Neutrophil (primary cell): Measurements from ENCODE around the gene TLX2.
A peak's percentile ranks its signal among the peaks of the same experiment; 100 is the strongest.

Source experiments
- H3K27ac ChIP-seq: fragments of 200-600 bp; sonication (generic); 2 replicates; pipeline ENCODE4 v1.5.1; 2016; ENCODE audit warnings: mild to moderate bottlenecking, moderate library complexity
- H3K27me3 ChIP-seq: fragments of 200-600 bp; sonication (generic); 2 replicates; pipeline ENCODE4 v1.6.0; 2016; ENCODE audit warnings: mild to moderate bottlenecking
- H3K36me3 ChIP-seq: fragments of 200-600 bp; sonication (generic); 2 replicates; pipeline ENCODE4 v1.5.1; 2017
- H3K4me1 ChIP-seq, 2 experiments: fragments of 200-600 bp in 1 of 2; sonication (generic) in 1 of 2; 1 replicate in 1 of 2; 2 replicates in 1 of 2; pipeline versions ENCODE4 v1.5.1 to v1.6.1; 2013 to 2016; ENCODE audit warnings: low read depth in 1 of 2, low read length in 1 of 2, mild to moderate bottlenecking in 1 of 2, moderate library complexity in 1 of 2; ENCODE audit not compliant: control insufficient read depth in 1 of 2, insufficient read depth in 1 of 2
- H3K4me3 ChIP-seq, 2 experiments: fragments of 200-600 bp in 1 of 2; sonication (generic) in 1 of 2; 1 replicate in 1 of 2; 2 replicates in 1 of 2; pipeline ENCODE4 v1.5.1; 2013 to 2016; ENCODE audit warnings: low read depth in 1 of 2, low read length in 1 of 2, mild to moderate bottlenecking in 1 of 2, moderate library complexity in 1 of 2
- H3K9me3 ChIP-seq: fragments of 200-600 bp; sonication (generic); 2 replicates; pipeline ENCODE4 v1.5.1; 2016
- TF ChIP-seq, protein P1 (sequence below): fragments of 200-600 bp; sonication (generic); IDR thresholded peaks from 2 replicates; pipeline ENCODE4 v1.5.1; 2016; ENCODE audit warnings: antibody characterized with exemption

TLX2 gene

GRCh38 chr2:74548285-74548899 is 34.1 kb downstream of the TLX2 start:
- peaks cover 15% of the 10 kb centered on the region for H3K27me3 ChIP-seq
- no peaks in the 10 kb centered on the region for H3K9me3 ChIP-seq
- peak overlapping the region; percentile 61 to 73 for H3K4me3 ChIP-seq
- TF ChIP-seq, protein P1, sequence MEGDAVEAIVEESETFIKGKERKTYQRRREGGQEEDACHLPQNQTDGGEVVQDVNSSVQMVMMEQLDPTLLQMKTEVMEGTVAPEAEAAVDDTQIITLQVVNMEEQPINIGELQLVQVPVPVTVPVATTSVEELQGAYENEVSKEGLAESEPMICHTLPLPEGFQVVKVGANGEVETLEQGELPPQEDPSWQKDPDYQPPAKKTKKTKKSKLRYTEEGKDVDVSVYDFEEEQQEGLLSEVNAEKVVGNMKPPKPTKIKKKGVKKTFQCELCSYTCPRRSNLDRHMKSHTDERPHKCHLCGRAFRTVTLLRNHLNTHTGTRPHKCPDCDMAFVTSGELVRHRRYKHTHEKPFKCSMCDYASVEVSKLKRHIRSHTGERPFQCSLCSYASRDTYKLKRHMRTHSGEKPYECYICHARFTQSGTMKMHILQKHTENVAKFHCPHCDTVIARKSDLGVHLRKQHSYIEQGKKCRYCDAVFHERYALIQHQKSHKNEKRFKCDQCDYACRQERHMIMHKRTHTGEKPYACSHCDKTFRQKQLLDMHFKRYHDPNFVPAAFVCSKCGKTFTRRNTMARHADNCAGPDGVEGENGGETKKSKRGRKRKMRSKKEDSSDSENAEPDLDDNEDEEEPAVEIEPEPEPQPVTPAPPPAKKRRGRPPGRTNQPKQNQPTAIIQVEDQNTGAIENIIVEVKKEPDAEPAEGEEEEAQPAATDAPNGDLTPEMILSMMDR = no peak
- no peak overlapping the region for H3K27ac ChIP-seq
- peaks cover 19 to 34% of the 10 kb centered on the region in 2 experiments for H3K4me1 ChIP-seq
- no peaks in the 10 kb centered on the region for H3K36me3 ChIP-seq

- Histone ChIP-seq H3K4me3 (peak overlapping the region; percentile 61 to 73), H3K4me1 (peaks cover 26 to 39% of the 10 kb centered on the region in 2 experiments), H3K27me3 (peaks cover 15% of the 10 kb centered on the region), H3K9me3 (no peaks in the 10 kb centered on the region), H3K27ac (no peak overlapping the region), H3K36me3 (no peaks in the 10 kb centered on the region)
- TF ChIP-seq, protein P1 = no peak
Measured at GRCh38 chr2:74548900-74549826, 34.9 kb downstream of the TLX2 start.

GRCh38 chr2:74550231-74550630 is 36.0 kb downstream of the TLX2 start:
- H3K27me3 ChIP-seq = peaks cover 15% of the 10 kb centered on the region

GRCh38 chr2:74551530-74551929 is 37.3 kb downstream of the TLX2 start:
- Histone ChIP-seq H3K27ac (no peak overlapping the region), H3K4me3 (no peak overlapping the region), H3K4me1 (peaks cover 41 to 51% of the 10 kb centered on the region in 2 experiments), H3K36me3 (peaks cover 5% of the 10 kb centered on the region), H3K9me3 (no peaks in the 10 kb centered on the region), H3K27me3 (peaks cover 15% of the 10 kb centered on the region)
- TF ChIP-seq, protein P1 = no peak

More at GRCh38 chr2:74550231-74550630, 36.0 kb downstream of the TLX2 start:
- no peak overlapping the region for H3K4me3 ChIP-seq
- H3K4me1 ChIP-seq = peaks cover 28 to 39% of the 10 kb centered on the region in 2 experiments
- H3K9me3 ChIP-seq = no peaks in the 10 kb centered on the region
- H3K36me3 ChIP-seq = no peaks in the 10 kb centered on the region
- no peak overlapping the region for H3K27ac ChIP-seq
- TF ChIP-seq, protein P1 = no peak

- H3K36me3 ChIP-seq = peaks cover 10% of the 10 kb centered on the region
- TF ChIP-seq, protein P1 = no peak
- H3K9me3 ChIP-seq = no peaks in the 10 kb centered on the region
- peaks cover 15% of the 10 kb centered on the region for H3K27me3 ChIP-seq
- no peak overlapping the region for H3K27ac ChIP-seq
- H3K4me1 ChIP-seq = peaks cover 48 to 58% of the 10 kb centered on the region in 2 experiments
- no peak overlapping the region for H3K4me3 ChIP-seq
Measured at GRCh38 chr2:74551942-74552913, 38.0 kb downstream of the TLX2 start.
